ENCODE data around the gene ATP6AP2. TPM values are rescaled to one million over a fixed set of nuclear protein-coding genes. Genes with fewer than 3 reads are reported as not detected.

ATP6AP2 gene
- total RNA-seq, 1 experiment from 2014 or later, result 62.0 TPM

- Histone ChIP-seq H2AFZ (ENCODE audit: low read depth, low read length, poor library complexity, severe bottlenecking) (no peak within 1 kb of the TSS), H3K4me3 (replicated peaks in 1 of 2; ENCODE audit: low read depth in 1 of 2, low read length in 2 of 2) (peak within 1 kb of the TSS; percentile 65 to 72), H3K9ac (ENCODE audit: low read length) (peak within 1 kb of the TSS; percentile 73), H3K27me3 (ENCODE audit: insufficient read depth, low read length) (no peaks in the 10 kb centered on the region), H3K79me2 (ENCODE audit: insufficient read depth, low read length) (peaks cover 27% of the 10 kb centered on the region), H3K9me3 (ENCODE audit: control insufficient read depth in 1 of 2, insufficient read depth in 1 of 2, low read depth in 1 of 2, low read length in 2 of 2) (no peaks in the 10 kb centered on the region), H3K4me1 (ENCODE audit: control insufficient read depth in 1 of 2, insufficient read depth in 2 of 2, low read length in 2 of 2) (peaks cover 4 to 10% of the 10 kb centered on the region in 2 experiments; a peak in 2 of 4 replicates), H4K20me1 (ENCODE audit: insufficient read depth) (no peaks in the 10 kb centered on the region), H3K36me3 (ENCODE audit: control insufficient read depth in 1 of 2, insufficient read depth in 2 of 2, low read length in 2 of 2) (no peaks in the 10 kb centered on the region), H3K27ac (ENCODE audit: low read depth, low read length) (peak within 1 kb of the TSS; percentile 53), H3K9me2 (ENCODE audit: insufficient read depth) (no peaks in the 10 kb centered on the region), H3K4me2 (ENCODE audit: low read length) (peak within 1 kb of the TSS; percentile 79)
- no TSS peak for BruUV-seq (replicated peaks)
- POLR2A ChIA-PET, result no interaction called here
- RAD21 ChIA-PET (ENCODE audit: low non-redundant PET in 1 of 2, low total read pairs in 2 of 2, uncharacterized antibody in 2 of 2, unreplicated experiment in 2 of 2), result no interaction called here
- ATAC-seq (peak; percentile 92), DNase-seq (ENCODE audit: low read depth, low spot score) (peak; percentile 66)
- intact Hi-C loops (cut with micrococcal nuclease), result no loop called here
- CTCF ChIA-PET, result interaction anchor here (0.6 to 1.0 kb wide), 2 partner anchors 103 to 147 kb away, joined by 3 read pairs; no protein-coding TSS in a partner anchor
- TF ChIP-seq SIN3A (IDR thresholded peaks at IDR 0.05; ENCODE audit: low read depth) (0 out of 2 replicates have a peak, but pooled peaks have one; percentile 32), YY1 (IDR thresholded peaks at IDR 0.05; ENCODE audit: extremely low read depth, insufficient replicate concordance, low read depth, low read length) (no peak), ELF1 (IDR thresholded peaks at IDR 0.05; ENCODE audit: borderline replicate concordance, low read depth) (peak; percentile 41; the same call in 1 of the 2 replicates), SP1 (IDR thresholded peaks at IDR 0.05; ENCODE audit: low read depth) (peak; percentile 39; the same call in 1 of the 2 replicates), POLR2AphosphoS5 (IDR thresholded peaks at IDR 0.05; ENCODE audit: low read depth, low read length) (peak; percentile 74), CBX3 (IDR thresholded peaks at IDR 0.05; ENCODE audit: low read depth) (no peak), EZH2 (IDR thresholded peaks at IDR 0.05) (no peak), ZBTB33 (IDR thresholded peaks at IDR 0.05; ENCODE audit: extremely low read depth, insufficient replicate concordance, low read length) (peak; percentile 4), TCF7L2 (IDR thresholded peaks at IDR 0.05; ENCODE audit: borderline replicate concordance, extremely low read depth, insufficient read depth, insufficient read length) (no peak), FOSL1 (IDR thresholded peaks at IDR 0.05; ENCODE audit: low read depth) (no peak), CEBPB (IDR thresholded peaks at IDR 0.05; ENCODE audit: low read depth) (no peak), ZFX (IDR thresholded peaks at IDR 0.05) (peak; percentile 76), CTCF (IDR thresholded peaks at IDR 0.05 in 2 of 3, conservative IDR thresholded peaks at IDR 0.05 in 1 of 3; ENCODE audit: borderline replicate concordance in 1 of 3, insufficient read depth in 1 of 3, low read depth in 2 of 3, low read length in 2 of 3) (no peak), REST (IDR thresholded peaks at IDR 0.05; ENCODE audit: low read depth) (no peak), RAD21 (IDR thresholded peaks at IDR 0.05; ENCODE audit: low read depth) (no peak), EGR1 (IDR thresholded peaks at IDR 0.05; ENCODE audit: low read depth) (no peak), JUND (IDR thresholded peaks at IDR 0.05) (no peak), ZNF274 (IDR thresholded peaks at IDR 0.05; ENCODE audit: low read depth, low read length) (no peak), ATF3 (IDR thresholded peaks at IDR 0.05) (no peak)
Observed at GRCh38 chrX:40647307-40648197, 66.8 kb downstream of the ATP6AP2 start, which contains the start of gene CXorf38. Gene CXorf38, minus strand, starts transcription at chrX:40647561. Its CDS starts 41 bp downstream, at chrX:40647520.

Measured in HCT116 (cell line).